ENCODE data around the gene ADAM12.

- TF ChIP-seq ZNF274 (IDR thresholded peaks at IDR 0.05; ENCODE audit: low read depth, low read length) (no peak), SUZ12 (IDR thresholded peaks at IDR 0.05; ENCODE audit: extremely low read depth, insufficient read depth, insufficient read length) (no peak)
Observed at GRCh38 chr10:126016156-126016805, 372.0 kb downstream of the ADAM12 start.

Measured in NT2/D1 (cell line).